Neural progenitor cell (in vitro differentiated cells): Measurements from ENCODE around the gene MATN4. TPM values are rescaled to one million over a fixed set of nuclear protein-coding genes. Genes with fewer than 3 reads are reported as not detected.

Experiments used
- DNase-seq: peaks from one replicate; pipeline ENCODE4 v3.0.0-alpha.2; 2016; ENCODE audit warnings: low spot score
- H2AFZ ChIP-seq: fragments of 200-600 bp; sonication (generic); replicated peaks from 2 replicates; pipeline ENCODE4 v1.6.1; 2016; ENCODE audit warnings: antibody characterized with exemption
- H3F3A ChIP-seq: fragments of 200-600 bp; sonication (generic); 2 replicates; pipeline ENCODE4 v1.6.1; 2016; ENCODE audit warnings: antibody characterized with exemption, low read depth
- H3K27ac ChIP-seq: fragments of 200-600 bp; sonication (generic); 2 replicates; pipeline ENCODE4 v1.5.1; 2016; ENCODE audit warnings: mild to moderate bottlenecking
- H3K27me3 ChIP-seq: fragments of 200-600 bp; sonication (generic); 2 replicates; pipeline ENCODE4 v1.6.1; 2016; ENCODE audit warnings: mild to moderate bottlenecking, moderate library complexity
- H3K36me3 ChIP-seq: fragments of 200-600 bp; sonication (generic); 2 replicates; pipeline ENCODE4 v1.5.1; 2016
- H3K4me1 ChIP-seq: fragments of 200-600 bp; sonication (generic); 2 replicates; pipeline ENCODE4 v1.6.1; 2016; ENCODE audit warnings: mixed run types
- H3K4me2 ChIP-seq: fragments of 200-600 bp; sonication (generic); 2 replicates; pipeline ENCODE4 v1.6.1; 2016
- H3K4me3 ChIP-seq: fragments of 200-600 bp; sonication (generic); 2 replicates; pipeline ENCODE4 v1.5.1; 2016
- H3K79me2 ChIP-seq: fragments of 200-600 bp; sonication (generic); 2 replicates; pipeline ENCODE4 v1.6.1; 2016; ENCODE audit warnings: low read depth
- H3K9ac ChIP-seq: fragments of 200-600 bp; sonication (generic); 2 replicates; pipeline ENCODE4 v1.6.1; 2016
- H3K9me3 ChIP-seq: fragments of 200-600 bp; sonication (generic); 2 replicates; pipeline ENCODE4 v1.5.1; 2016; ENCODE audit warnings: low read depth
- H4K20me1 ChIP-seq: fragments of 200-600 bp; sonication (generic); 2 replicates; pipeline ENCODE4 v1.6.1; 2016; ENCODE audit warnings: low read depth
- H3K27ac Mint-ChIP-seq: 3 replicates; pipeline ENCODE4 v1.8.0; 2021; ENCODE audit warnings: mixed read lengths
- H3K27me3 Mint-ChIP-seq: 2 replicates; pipeline ENCODE4 v1.8.0; 2022; ENCODE audit warnings: low read depth, mild to moderate bottlenecking, inconsistent platforms, moderate library complexity, mixed read lengths; ENCODE audit not compliant: insufficient read depth
- H3K36me3 Mint-ChIP-seq: 3 replicates; pipeline ENCODE4 v1.8.0; 2021; ENCODE audit warnings: mixed read lengths
- H3K4me1 Mint-ChIP-seq: 3 replicates; pipeline ENCODE4 v1.8.0; 2021; ENCODE audit warnings: mixed read lengths
- H3K4me3 Mint-ChIP-seq: 3 replicates; pipeline ENCODE4 v1.8.0; 2021; ENCODE audit warnings: mild to moderate bottlenecking, moderate library complexity, mixed read lengths
- H3K9me3 Mint-ChIP-seq: 3 replicates; pipeline ENCODE4 v1.8.0; 2020; ENCODE audit warnings: mixed read lengths
- EZH2 ChIP-seq: fragments of 200-600 bp; sonication (generic); IDR thresholded peaks from 2 replicates; pipeline ENCODE4 v1.6.1; 2017; ENCODE audit warnings: antibody characterized with exemption, mild to moderate bottlenecking, moderate library complexity
- EZH2phosphoT487 ChIP-seq: fragments of 200-600 bp; sonication (generic); IDR thresholded peaks from 2 replicates; pipeline ENCODE4 v1.6.1; 2017; ENCODE audit warnings: antibody characterized with exemption
- total RNA-seq: library from RNA; depleted of rRNA; stranded (reverse); fragments of >200 nt; gene quantifications from 2 replicates; pipeline ENCODE4 v1.2.3, GENCODE V29; 2015; ENCODE audit warnings: low replicate concordance
- TF ChIP-seq, protein P1 (sequence below): fragments of 200-600 bp; sonication (generic); IDR thresholded peaks from 2 replicates; pipeline ENCODE4 v1.5.1; 2017; ENCODE audit warnings: antibody characterized with exemption, mild to moderate bottlenecking

MATN4 gene
- total RNA-seq, 1 donor from 2014 or later: not detected

GRCh38 chr20:45293041-45294002 is 14.8 kb downstream of the MATN4 start:
- peaks cover 16% of the 10 kb centered on the region for H3K27me3 Mint-ChIP-seq
- no peak overlapping the region for H3K27ac ChIP-seq
- peak; percentile 90 for DNase-seq
- H3K9me3 Mint-ChIP-seq: peaks cover 15% of the 10 kb centered on the region
- H3K9me3 ChIP-seq: peaks cover 10% of the 10 kb centered on the region
- H3K4me3 Mint-ChIP-seq: peak overlapping the region; percentile 83
- no peaks in the 10 kb centered on the region for H3K79me2 ChIP-seq
- H3F3A ChIP-seq: peaks cover 19% of the 10 kb centered on the region
- no peak overlapping the region for H3K27ac Mint-ChIP-seq
- no peaks in the 10 kb centered on the region for H4K20me1 ChIP-seq
- TF ChIP-seq EZH2 (no peak), EZH2phosphoT487 (no peak)
- TF ChIP-seq, protein P1, sequence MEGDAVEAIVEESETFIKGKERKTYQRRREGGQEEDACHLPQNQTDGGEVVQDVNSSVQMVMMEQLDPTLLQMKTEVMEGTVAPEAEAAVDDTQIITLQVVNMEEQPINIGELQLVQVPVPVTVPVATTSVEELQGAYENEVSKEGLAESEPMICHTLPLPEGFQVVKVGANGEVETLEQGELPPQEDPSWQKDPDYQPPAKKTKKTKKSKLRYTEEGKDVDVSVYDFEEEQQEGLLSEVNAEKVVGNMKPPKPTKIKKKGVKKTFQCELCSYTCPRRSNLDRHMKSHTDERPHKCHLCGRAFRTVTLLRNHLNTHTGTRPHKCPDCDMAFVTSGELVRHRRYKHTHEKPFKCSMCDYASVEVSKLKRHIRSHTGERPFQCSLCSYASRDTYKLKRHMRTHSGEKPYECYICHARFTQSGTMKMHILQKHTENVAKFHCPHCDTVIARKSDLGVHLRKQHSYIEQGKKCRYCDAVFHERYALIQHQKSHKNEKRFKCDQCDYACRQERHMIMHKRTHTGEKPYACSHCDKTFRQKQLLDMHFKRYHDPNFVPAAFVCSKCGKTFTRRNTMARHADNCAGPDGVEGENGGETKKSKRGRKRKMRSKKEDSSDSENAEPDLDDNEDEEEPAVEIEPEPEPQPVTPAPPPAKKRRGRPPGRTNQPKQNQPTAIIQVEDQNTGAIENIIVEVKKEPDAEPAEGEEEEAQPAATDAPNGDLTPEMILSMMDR: peak; percentile 83
- peak overlapping the region; percentile 53 for H3K4me3 ChIP-seq
- H3K9ac ChIP-seq: no peak overlapping the region
- H3K4me1 ChIP-seq: no peaks in the 10 kb centered on the region
- no peaks in the 10 kb centered on the region for H3K36me3 Mint-ChIP-seq
- H3K4me2 ChIP-seq: peak overlapping the region; percentile 75
- peaks cover 12% of the 10 kb centered on the region for H3K4me1 Mint-ChIP-seq
- H3K27me3 ChIP-seq: peaks cover 45% of the 10 kb centered on the region
- peak overlapping the region; percentile 99 for H2AFZ ChIP-seq
- no peaks in the 10 kb centered on the region for H3K36me3 ChIP-seq

DNA sequence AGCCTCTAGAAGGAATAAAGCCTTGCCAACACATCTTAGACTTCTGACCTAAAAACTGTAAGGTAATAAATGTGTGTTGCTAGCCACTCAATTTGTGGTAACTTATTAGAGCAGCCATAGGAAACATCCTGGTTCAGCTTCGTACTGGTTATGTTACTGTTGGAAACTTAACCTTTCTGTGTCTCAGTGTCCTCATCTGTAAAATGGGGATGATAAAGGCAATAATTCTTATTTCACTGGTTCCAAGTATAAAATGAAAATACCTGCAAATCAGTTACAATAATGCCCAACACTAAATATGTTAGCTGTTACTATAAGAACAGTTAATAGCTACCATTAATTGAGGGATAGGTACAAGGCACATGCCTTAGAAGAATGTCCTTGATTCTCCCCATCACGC is 15.8 kb downstream of the MATN4 start:
- no peak for TF ChIP-seq EZH2phosphoT487
- TF ChIP-seq, protein P1: no peak
- peaks cover 15% of the 10 kb centered on the region for H3K9me3 Mint-ChIP-seq
- H3K4me3 Mint-ChIP-seq: peak overlapping the region; percentile 83
- peaks cover 19% of the 10 kb centered on the region for H3F3A ChIP-seq
- H3K4me2 ChIP-seq: no peak overlapping the region
- peaks cover 16% of the 10 kb centered on the region for H3K27me3 Mint-ChIP-seq
- no peak overlapping the region for H3K9ac ChIP-seq
- no peaks in the 10 kb centered on the region for H4K20me1 ChIP-seq
- no peak overlapping the region for H3K27ac Mint-ChIP-seq
- H3K36me3 ChIP-seq: no peaks in the 10 kb centered on the region
- H3K36me3 Mint-ChIP-seq: no peaks in the 10 kb centered on the region
- H3K27ac ChIP-seq: no peak overlapping the region
- H3K79me2 ChIP-seq: no peaks in the 10 kb centered on the region
- H3K4me1 ChIP-seq: no peaks in the 10 kb centered on the region
- peaks cover 10% of the 10 kb centered on the region for H3K9me3 ChIP-seq
- peaks cover 45% of the 10 kb centered on the region for H3K27me3 ChIP-seq
- no peak overlapping the region for H2AFZ ChIP-seq
- no peak for DNase-seq
- H3K4me3 ChIP-seq: no peak overlapping the region
- peaks cover 12% of the 10 kb centered on the region for H3K4me1 Mint-ChIP-seq

DNA sequence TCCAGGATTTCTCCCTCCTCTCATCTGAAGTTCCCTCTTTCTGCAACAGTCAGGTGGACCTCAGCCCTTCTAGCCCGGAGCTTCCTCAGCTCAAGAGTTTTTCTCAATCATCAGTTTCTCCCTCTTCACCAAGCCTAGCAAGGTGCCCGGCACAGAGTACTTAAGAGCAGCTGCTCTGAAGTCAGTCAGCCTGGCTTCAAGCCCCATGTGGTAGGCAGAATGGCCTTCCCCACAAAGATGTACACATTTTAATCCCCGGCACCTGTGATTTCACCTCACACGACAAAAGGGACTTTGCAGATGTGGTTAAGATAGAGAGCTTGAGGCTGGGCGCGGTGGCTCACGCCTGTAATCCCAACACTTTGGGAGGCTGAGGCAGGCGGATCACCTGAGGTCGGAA is 16.6 kb downstream of the MATN4 start:
- H3K27me3 Mint-ChIP-seq: peaks cover 20% of the 10 kb centered on the region
- TF ChIP-seq EZH2: no peak
- TF ChIP-seq EZH2phosphoT487: no peak
- TF ChIP-seq, protein P1: no peak
- H3K36me3 ChIP-seq: no peaks in the 10 kb centered on the region
- H3K9me3 ChIP-seq: peaks cover 10% of the 10 kb centered on the region
- no peaks in the 10 kb centered on the region for H4K20me1 ChIP-seq
- H3K4me3 ChIP-seq: no peak overlapping the region
- no peak overlapping the region for H3K4me2 ChIP-seq
- H3K27ac ChIP-seq: no peak overlapping the region
- H3K4me1 ChIP-seq: no peaks in the 10 kb centered on the region
- no peaks in the 10 kb centered on the region for H3K36me3 Mint-ChIP-seq
- H2AFZ ChIP-seq: no peak overlapping the region
- peaks cover 19% of the 10 kb centered on the region for H3F3A ChIP-seq
- H3K9ac ChIP-seq: no peak overlapping the region
- H3K4me1 Mint-ChIP-seq: peaks cover 12% of the 10 kb centered on the region
- H3K79me2 ChIP-seq: no peaks in the 10 kb centered on the region
- H3K4me3 Mint-ChIP-seq: no peak overlapping the region
- H3K9me3 Mint-ChIP-seq: peaks cover 15% of the 10 kb centered on the region
- no peak for DNase-seq
- H3K27me3 ChIP-seq: peaks cover 45% of the 10 kb centered on the region
- H3K27ac Mint-ChIP-seq: no peak overlapping the region
